HG02870 (cell line): ENCODE results near the gene FKBP8.
"Not testable (repeated sequence)": the region's sequence is repeated elsewhere in the genome, so short reads cannot be mapped to it uniquely, and the experiment has no call there.

Experiments used
- ATAC-seq: cut with Tn5 transposase; IDR thresholded peaks from one replicate; pipeline ENCODE4 v1.9.1; 2021; ENCODE audit warnings: mild to moderate bottlenecking, moderate library complexity; ENCODE audit not compliant: unreplicated experiment

FKBP8 gene

DNA sequence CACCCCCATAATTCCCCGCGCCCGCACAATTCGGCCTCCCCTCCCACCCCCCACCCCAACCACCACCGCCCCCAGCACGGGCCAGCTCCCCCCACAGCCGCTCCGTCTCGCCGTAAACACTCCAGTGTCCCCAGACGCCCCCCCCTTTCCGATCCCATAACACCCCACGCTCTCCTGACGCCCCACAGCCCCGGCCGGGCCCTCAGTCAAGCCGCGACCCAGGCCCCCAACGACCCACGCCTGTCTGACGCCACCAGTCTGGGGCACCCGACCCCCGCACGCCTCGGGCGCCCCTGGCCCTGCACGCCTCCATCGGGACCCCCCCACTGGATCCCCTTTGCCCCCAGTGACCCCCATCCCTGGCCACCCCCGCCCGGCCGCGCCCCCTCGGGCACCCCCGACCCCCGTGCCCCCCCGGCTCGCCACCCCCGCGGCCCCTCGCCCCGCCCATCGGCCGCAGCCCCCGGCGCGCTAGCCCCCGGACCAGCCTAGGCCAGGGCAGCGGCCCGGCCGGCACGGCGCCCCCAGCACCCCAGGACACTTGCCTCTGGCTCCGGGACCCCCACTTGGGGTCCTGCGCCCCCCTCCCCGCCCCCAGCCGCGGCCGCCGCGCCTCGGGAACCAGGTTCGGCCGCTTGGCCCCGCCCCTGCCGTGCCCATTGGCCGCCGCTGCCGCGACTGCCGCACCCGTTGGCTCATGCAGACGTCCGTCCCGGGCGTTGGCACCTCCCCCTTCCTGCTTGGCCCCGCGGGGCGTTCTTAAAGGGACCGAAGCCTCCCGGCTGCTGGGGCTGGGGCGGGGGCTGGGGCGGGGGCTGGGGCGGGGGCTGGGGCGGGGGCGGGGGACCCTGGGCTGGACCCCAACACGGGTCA is at the start of gene FKBP8:
TSS of gene FKBP8 (minus strand) at position 633 of the 873 bp plus-strand sequence. CDS start 1,603 bp downstream, outside the sequence.
- peak; percentile 88 for ATAC-seq

DNA sequence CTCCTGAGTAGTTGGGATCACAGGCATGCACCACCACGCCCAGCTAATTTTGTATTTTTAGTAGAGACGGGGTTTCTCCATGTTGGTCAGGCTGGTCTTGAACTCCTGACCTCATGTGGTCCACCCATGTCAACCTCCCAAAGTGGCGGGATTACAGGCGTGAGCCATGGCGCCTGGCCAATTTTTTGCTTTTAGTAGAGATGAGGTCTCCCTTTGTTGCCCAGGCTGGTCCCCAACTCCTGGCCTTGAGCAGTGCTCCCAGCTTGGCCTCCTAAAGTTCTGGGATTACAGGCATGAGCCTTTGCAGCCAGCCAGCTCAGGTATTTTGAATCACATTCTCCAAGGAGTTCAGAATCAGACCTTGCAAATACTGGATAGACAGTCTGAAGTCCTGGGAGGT is 49.4 kb upstream of the FKBP8 start:
- ATAC-seq: not testable (repeated sequence)

DNA sequence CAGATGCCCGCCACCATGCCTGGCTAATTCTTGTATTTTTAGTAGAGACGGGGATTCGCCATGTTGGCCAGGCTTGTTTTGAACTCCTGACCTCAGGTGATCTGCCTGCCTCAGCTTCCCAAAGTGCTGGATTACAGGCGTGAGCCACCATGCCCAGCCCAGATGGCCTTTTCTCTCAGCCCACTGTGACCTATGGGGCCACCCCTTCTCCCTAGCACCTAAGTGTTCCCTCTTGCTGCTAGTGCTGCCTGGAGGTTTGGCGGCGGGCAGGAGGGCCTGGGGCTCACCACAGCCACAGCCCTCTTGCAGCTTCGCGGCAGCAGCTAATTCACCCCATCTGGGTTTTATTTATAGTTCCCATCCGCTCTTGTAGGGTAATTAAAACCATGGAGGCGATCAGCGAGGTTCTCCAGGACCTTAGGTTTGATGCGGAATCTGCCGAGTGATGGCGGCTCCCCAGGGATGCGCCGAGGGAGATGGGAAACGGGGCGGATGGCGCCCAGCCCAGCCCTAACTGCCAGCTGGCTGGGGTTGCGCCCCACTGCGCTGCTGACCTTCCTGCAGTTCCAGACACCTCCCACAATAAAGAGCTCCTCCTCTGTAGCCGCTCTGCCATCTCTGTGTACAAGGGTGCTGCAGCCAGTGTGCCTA is 48.5 kb upstream of the FKBP8 start:
- ATAC-seq: no peak

DNA sequence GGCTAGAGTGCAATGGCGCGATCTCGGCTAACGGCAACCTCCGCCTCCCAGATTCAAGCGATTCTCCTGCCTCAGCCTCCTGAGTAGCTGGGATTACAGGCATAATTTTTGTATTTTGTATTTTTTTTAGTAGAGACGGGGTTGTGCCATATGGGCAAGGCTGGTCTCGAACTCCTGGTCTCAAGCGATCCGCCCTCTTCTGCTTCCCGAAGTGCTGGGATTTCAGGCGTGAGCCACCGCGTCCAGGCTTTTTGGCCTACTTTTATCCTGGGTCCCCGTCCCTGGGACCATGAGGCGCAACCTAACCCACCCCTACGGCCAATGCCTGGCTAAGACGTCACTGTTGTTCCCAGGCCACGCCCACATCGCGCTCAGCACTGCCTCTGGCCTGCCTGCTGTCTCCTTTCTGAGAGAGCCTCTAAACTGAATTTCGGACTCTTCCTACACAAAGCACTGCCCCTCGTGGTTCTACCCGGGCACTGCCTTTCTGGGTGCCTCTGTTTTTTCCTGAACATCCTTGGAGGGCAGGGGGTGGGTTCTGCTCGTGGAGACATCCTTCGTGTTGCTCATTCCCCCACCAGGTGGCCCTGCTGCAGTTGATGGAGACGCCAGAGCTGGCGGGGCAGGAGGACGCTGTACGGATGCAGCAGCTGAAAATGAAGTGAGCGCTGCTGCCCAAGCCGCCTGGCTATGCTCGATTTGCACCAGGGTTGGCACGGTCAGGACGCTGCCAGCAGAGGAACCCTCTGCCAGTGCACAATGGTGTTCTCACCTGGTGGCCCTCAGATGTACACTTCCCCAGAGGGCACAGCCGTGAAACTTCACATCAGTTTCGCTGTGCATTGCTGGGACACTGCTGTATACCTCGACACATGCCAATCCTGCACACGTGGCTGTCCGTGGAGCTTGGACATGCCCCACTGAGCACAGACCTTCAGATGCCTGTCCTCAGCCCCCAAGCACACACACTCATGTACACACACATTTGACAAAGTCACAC is 47.2 kb upstream of the FKBP8 start:
- no peak for ATAC-seq

DNA sequence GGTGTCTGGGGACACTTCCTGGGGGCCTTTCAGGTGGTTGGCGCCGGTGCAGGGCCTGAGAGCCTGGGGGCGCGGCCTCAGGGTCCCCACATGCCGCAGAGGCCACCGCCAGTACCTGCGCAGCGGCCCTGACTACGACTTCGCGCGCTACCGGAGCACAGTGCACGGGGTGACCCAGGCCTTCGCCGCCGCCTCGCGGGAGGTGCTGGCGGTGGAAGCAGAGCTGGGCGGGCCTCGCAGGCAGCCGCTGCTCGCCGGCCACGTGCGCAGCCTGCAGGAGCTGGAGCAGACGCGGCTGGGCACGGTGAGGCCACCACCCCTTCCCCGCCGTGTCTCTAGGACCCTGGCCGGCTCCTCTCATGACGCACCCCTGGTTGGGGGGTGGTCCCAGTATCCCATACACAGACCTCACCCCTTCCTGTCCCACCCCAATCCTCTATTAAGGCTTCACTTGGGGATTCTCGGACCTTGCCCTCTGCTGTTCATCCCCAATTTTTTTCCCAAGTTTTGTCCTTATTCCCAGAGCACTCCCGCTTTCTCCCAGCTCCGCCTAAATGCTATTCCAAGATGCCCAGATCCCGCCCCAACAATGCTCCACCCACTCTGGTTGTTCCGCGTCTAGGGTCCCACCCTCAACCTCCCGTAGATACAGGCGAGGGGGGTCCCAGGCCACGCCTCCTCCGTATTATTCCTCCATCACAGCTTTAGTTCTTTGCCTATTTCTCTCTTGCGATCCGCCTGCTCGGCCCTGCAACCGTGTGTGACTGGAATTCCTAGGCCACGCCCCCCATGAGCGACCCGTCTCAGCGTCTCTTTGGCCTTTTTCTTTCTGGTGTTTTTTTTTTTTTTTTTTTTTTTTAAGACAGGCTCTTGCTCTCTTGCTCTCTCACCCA is 46.3 kb upstream of the FKBP8 start:
- ATAC-seq: peak; percentile 26

DNA sequence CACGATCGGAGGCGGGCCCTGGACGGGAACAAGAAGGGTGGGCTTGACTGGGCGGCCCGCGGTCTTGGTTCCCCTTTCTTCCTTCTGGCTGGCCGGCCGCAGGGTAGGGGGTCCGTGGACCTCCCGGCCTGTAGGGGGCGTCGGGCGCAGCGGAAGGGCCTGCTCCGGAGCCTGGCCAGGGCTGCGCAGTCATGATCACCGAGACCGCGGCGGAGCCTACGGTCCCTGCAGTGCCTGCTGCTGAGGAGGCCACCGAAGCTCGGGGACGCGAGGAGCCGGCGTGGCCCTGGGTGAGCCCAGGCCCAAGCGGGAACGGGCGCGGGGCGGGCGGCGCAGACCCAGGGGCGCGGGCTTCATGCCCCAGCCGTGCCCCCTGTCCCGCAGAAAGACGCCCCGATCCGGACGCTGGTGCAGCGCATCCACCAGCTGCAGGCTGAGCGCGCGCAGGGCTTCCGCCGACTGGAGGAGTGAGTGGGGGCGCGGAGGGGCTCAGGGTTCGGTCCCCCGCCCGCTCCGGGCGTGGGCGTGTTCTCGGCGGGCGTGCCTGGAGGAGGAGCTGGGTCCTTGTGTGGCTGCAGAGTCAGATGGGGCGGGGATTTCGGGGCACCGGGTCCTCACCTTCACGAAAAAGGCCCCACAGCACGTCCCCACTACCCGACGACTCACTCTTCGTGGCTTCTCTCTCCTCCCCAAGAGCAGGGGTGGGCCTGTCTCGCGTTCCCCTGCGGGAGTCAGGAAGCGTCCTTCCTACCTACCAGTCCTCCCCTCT is 45.4 kb upstream of the FKBP8 start, which contains the start of gene REX1BD:
TSS of gene REX1BD (plus strand) at position 188 of the 769 bp plus-strand sequence. CDS start at position 192, 4 bp downstream.
- ATAC-seq: peak; percentile 68

DNA sequence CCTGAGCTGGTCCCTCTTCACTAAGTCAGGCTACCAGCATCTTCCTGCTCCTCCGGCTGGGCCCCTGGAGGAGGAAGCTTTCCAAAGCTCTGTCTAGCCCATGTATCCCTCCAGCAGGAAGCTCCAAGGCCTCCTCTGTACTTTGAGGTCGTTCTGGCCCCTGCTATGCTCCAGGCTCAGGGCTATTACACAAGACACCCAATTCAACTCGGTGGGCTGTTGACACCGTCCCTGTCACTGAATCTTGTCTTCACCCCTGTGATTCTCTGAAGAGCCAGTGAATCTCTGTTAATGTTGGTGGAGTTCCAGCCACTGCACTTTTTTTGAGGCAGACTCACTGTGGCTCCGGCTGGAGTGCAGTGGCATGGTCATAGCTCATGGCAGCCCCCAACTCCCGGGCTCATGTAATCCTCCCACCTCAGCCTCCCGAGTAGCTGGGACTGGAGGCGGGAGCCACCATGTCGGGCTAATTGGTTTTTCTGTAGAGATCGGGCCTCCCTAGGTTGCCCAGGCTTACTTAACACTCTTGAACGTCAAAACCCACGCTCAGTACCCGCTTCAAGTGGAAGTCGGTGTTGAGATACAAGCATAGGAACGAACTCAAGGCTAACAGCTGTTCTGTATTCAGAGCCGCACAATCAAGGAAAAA is 44.7 kb upstream of the FKBP8 start:
- no peak for ATAC-seq

DNA sequence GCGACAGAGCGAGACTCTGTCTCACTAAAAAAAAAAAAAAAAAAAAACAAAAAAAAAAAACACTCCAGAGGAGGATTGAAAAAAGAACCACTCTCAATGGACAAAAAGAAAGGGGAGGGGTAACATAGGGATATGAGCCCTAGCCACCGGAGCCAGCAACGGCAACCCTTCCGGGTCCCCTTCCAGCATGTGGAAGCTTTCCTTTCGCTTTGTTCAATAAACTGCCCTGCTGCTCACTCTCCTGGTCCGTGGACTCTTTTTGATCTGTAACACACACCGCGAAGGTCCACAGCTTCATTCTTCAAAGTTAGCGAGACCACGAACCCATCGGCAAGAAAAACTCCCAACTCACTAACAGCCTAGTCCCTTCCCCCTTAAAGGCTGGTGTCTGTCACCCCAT is 44.2 kb upstream of the FKBP8 start:
- no peak for ATAC-seq

DNA sequence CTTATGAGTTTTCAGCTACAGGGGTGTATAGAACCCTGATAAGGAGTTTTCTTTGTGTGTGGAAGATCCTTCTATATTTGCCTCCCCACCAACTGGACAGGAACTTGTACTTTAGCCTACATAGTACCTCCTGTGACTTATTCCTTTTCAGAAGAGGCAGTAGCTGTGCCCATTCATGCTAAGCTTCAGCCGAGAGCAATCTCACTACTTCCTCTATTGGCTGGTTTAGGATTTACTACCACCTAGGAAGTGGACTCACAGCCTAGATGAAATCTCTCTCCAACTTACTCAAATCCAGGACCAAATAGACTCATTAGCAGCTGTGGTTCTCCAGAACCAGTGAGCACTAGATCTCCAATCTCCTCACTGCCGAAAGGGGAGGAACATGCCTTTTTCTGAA is 42.9 kb upstream of the FKBP8 start:
- ATAC-seq: no peak

DNA sequence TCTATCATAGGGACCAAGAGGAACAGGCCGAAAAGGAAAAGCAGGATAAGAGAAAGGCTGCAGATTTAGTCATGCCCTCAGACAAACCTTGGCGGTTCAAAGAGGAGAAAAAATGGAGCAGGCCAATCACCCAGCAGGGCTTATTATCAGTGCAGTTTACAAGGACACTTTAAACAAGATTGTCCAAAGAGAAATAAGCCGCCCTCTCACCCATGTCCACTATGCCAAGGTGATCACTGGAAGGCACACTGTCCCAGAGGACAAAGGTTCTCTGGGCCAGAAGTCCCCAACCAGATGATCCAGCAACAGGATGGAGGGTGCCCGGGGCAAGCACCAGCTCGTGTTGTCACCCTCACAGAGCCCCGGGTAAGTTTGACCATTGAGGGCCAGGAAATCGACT is 36.9 kb upstream of the FKBP8 start:
- no peak for ATAC-seq

DNA sequence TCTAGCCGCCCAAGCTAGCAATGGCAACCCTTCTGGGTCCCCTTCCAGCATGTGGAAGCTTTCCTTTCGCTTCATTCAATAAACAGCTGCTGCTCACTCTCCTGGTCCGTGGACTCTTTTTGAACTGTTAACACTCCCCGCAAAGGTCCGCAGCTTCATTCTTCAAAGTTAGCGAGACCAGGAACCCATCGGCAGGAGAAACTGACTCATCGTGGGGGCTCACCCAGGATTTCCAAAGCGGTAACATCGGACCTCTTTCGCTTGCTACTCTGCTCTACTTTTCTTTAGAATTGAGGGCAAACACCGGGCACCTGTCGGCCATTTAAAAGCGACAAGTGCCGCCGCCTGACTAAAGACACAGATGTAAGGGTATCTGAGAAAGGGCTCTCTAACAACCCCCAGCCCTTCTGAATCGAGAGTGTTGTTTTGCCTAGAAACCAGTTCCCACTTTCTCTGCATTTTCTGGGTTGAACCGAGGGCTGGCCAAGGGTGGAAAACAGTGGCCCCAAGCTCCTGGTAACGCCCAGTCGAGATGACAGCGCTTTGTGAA is 34.1 kb upstream of the FKBP8 start:
- no peak for ATAC-seq

DNA sequence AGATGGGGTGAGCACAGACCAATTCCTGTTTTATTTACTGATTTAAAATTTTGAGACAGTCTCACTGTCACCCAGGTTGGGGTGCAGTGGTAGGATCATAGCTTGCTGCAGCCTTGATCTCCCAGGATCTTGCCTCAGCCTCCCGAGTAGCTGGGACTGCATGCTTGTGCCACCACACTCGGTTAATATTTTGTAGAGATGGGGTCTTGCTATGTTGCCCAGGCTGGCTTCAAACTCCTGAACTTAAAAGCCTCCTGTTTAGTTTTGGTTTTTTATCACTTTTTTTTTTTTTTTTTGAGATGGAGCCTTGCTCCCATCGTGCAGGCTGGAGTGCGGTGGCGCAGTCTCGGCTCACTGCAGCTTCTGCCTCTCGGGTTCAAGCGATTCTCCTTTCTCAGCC is 33.0 kb upstream of the FKBP8 start:
- ATAC-seq: no peak

DNA sequence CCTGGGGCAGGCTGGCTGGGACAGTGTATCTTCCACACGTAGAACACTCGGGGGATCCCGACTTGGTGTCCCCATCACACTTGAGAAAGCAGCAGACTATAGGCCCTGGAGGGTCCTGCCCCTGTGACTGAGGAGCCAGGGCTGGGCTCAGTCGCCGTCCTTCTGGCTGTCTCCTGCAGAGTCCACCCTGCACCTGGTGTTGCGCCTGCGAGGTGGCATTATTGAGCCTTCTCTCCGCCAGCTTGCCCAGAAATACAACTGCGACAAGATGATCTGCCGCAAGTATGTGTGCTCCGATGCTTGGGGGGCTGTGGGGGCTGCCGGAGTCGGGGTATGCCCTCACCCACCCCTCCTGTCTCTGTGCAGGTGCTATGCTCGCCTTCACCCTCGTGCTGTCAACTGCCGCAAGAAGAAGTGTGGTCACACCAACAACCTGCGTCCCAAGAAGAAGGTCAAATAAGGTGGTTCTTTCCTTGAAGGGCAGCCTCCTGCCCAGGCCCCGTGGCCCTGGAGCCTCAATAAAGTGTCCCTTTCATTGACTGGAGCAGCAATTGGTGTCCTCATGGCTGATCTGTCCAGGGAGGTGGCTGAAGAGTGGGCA is 31.4 kb upstream of the FKBP8 start:
- ATAC-seq: no peak

DNA sequence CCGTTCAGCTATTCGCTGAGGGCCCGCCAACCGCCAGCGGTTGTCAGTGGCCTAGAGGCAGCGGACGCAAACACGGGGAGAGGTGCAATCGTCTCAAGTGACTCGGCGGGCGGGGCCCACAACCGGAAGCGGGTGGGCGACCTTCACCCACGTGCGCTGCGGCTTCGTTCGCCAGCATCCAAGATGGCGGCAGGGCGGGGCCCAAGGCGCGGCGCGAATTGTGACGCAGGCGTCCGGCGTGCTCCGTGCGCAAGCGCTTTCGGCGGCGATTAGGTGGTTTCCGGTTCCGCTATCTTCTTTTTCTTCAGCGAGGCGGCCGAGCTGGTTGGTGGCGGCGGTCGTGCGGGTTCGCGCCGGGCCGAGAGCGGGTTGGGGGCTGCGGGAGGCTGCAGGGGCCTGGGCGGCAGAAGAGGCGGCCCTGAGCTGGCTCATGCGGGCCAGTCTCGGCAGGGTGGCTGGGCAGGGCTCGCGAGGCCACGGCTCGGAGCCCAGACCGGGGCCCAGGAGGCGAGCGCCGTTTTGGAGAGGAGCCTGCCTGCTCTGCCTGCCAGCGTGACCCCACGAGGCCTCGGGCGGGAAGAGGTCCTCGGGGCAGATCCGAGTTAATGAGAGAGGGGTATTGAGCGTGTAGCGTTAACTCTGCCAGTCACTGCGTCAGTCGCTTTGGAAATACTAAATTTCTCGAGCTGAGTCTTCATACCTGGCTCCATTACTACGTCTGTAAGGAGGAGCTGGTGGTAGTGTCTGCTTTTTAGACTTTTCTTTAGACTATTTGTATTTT is 28.4 kb upstream of the FKBP8 start, which contains the start of gene UBA52:
TSS of gene UBA52 (plus strand) at position 294 of the 781 bp plus-strand sequence. CDS start 1,444 bp downstream, outside the sequence.
- peak; percentile 88 for ATAC-seq

DNA sequence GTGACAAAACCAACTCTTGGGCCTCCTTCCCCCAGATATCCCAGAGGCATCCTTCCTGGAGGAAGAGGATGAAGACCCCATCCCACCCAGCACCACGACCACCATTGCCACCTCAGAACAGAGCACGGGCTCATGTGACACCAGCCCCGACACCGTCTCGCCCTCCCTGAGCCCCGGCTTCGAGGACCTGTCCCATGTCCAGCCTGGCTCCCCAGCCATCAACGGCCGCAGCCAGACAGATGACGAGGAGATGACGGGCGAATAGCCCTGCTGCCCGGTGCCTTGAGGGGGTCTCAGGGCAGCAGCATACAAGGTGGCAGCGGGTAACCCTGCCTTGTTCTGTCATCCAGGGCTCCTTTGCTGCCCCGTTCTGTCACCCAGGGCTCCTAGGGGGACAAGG is 25.0 kb upstream of the FKBP8 start:
- ATAC-seq: no peak

DNA sequence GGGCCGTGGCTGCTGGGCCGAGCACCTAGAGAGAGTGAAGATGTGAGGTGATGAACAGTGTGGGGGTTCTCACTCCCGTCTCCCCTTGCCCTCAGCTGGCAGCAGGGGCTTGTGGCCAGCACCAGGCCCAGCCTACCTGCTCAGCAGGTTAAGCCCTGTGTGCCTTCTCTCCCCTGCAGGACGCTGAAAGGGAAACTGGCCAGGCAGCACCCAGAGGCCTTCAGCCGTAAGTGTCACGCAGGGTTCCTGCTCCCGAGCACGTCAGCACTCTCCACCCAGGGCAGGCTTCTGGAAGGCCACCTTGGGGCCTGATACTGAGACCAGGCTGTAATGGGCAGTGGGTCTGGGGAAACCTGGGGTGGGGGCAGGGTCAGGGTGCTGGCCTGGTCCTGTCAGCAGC is 23.6 kb upstream of the FKBP8 start:
- no peak for ATAC-seq

DNA sequence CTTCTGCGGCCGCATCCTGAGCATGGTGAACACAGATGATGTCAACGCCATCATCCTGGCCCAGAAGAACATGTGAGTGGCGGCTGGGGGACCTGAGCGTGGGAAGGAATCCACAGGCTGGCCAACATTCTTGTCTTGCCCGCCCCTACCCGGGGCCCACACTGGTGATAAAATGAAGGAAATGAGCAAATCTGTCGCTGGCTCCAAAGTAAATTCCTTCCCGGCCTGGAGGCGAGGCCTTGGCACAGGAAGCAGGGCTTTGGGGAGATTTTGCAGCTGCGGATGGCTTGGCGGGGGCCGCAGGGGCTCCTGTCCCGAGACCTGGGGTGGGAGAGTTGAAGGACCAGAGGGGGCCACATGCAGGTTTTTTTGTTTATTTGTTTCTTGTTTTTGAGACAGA is 18.7 kb upstream of the FKBP8 start:
- no peak for ATAC-seq
